HepG2 (cell line): ENCODE measurements around the gene SDCCAG8. TPM values are rescaled to one million over a fixed set of nuclear protein-coding genes. Genes with fewer than 3 reads are reported as not detected.

Experiments used
- ATAC-seq: fragments of 200-7000 bp; cut with Tn5 transposase; 3 replicates; pipeline ENCODE4 v1.9.1; 2020; ENCODE audit warnings: mild to moderate bottlenecking, moderate library complexity
- BruUV-seq: library from RNA; stranded (reverse); fragments of 400-500 nt; replicated peaks from 2 replicates; lab custom pipeline; 2021; lab: Mats Ljungman, UMichigan
- CTCF ChIA-PET: fragments of 300-600 bp; formaldehyde crosslinking; extraction: SDS; loops from one replicate; lab custom pipeline; 2021; ENCODE audit warnings: low total read pairs, inconsistent platforms, low intra/inter-chr PET ratio; lab: Yijun Ruan, JAX
- POLR2A ChIA-PET: fragments of 350-600 bp; sonication (Branson Sonifier 250); formaldehyde crosslinking; loops from one replicate; lab custom pipeline; 2020; ENCODE audit warnings: antibody characterized with exemption, inconsistent platforms; lab: Yijun Ruan, JAX
- DNase-seq: peaks from one replicate; pipeline ENCODE4 v3.0.0-alpha.2; 2015; ENCODE audit warnings: low spot score
- FAIRE-seq: peaks from 3 replicates; lab custom pipeline; 2011; peaks lifted over from hg19 to GRCh38; lab: Jason Lieb, UNC
- H2AFZ ChIP-seq: one replicate; pipeline ENCODE4 v1.6.1; 2011; ENCODE audit warnings: low read length, inconsistent platforms
- H3K27ac ChIP-seq: fragments of 300-600 bp; 3 replicates; pipeline ENCODE4 v1.8.0; 2011; ENCODE audit warnings: mixed run types, mild to moderate bottlenecking, mixed read lengths, low read length, inconsistent platforms; ENCODE audit not compliant: insufficient read depth; ENCODE audit errors: extremely low read length
- H3K27me3 ChIP-seq, 2 experiments: fragments of 200-600 bp in 1 of 2; 2 replicates in 1 of 2; 3 replicates in 1 of 2; pipeline versions ENCODE4 v1.6.0 to v1.8.0; 2011; ENCODE audit warnings: low read length in 2 of 2, mild to moderate bottlenecking in 2 of 2, moderate library complexity in 2 of 2, inconsistent platforms in 1 of 2; ENCODE audit not compliant: insufficient read depth in 2 of 2, control insufficient read depth in 1 of 2
- H3K36me3 ChIP-seq, 2 experiments: fragments of 200-600 bp in 1 of 2; replicated peaks in 1 of 2; 2 replicates in 1 of 2; 3 replicates in 1 of 2; pipeline versions ENCODE4 v1.5.1 to v1.8.0; 2011; ENCODE audit warnings: low read length in 2 of 2, inconsistent platforms in 1 of 2; ENCODE audit not compliant: insufficient read depth in 2 of 2, control insufficient read depth in 1 of 2
- H3K4me1 ChIP-seq: 2 replicates; pipeline ENCODE4 v1.5.1; 2012; ENCODE audit warnings: low read length, inconsistent platforms; ENCODE audit not compliant: insufficient read depth
- H3K4me2 ChIP-seq: 2 replicates; pipeline ENCODE4 v1.6.0; 2011; ENCODE audit warnings: low read depth, low read length, inconsistent platforms
- H3K4me3 ChIP-seq, 3 experiments: fragments of 200-600 bp in 1 of 3; sonication (generic), shearing (Covaris generic) in 1 of 3; replicated peaks in 1 of 3; 2 replicates each; pipeline ENCODE4 v1.5.1; 2011 to 2016; ENCODE audit warnings: low read length in 3 of 3, inconsistent platforms in 2 of 3, low read depth in 2 of 3, mild to moderate bottlenecking in 2 of 3, control low read depth in 1 of 3, mixed read lengths in 1 of 3; ENCODE audit not compliant: insufficient read depth in 1 of 3
- H3K79me2 ChIP-seq: one replicate; pipeline ENCODE4 v1.6.1; 2011; ENCODE audit warnings: low read length, inconsistent platforms; ENCODE audit not compliant: insufficient read depth
- H3K9ac ChIP-seq: 2 replicates; pipeline ENCODE4 v1.6.0; 2011; ENCODE audit warnings: mild to moderate bottlenecking, low read depth, low read length, inconsistent platforms; ENCODE audit not compliant: insufficient read depth
- H3K9me3 ChIP-seq: 2 replicates; pipeline ENCODE4 v1.5.1; 2012; ENCODE audit warnings: mild to moderate bottlenecking, low read length
- H4K20me1 ChIP-seq: 2 replicates; pipeline ENCODE4 v1.6.0; 2011; ENCODE audit warnings: inconsistent platforms, mild to moderate bottlenecking, low read length, moderate library complexity; ENCODE audit not compliant: insufficient read depth
- AKAP8 ChIP-seq: sonication (generic); formaldehyde crosslinking; IDR thresholded peaks from 2 replicates; pipeline ENCODE4 v1.5.1; 2020; ENCODE audit warnings: mild to moderate bottlenecking, missing genetic modification reagents
- ATF6 ChIP-seq: sonication (generic); formaldehyde crosslinking; conservative IDR thresholded peaks from 2 replicates; pipeline ENCODE4 v1.4.0; 2020; ENCODE audit warnings: missing genetic modification reagents
- GATA4 ChIP-seq: sonication (generic); IDR thresholded peaks from 2 replicates; pipeline ENCODE4 v1.6.1; 2016; ENCODE audit warnings: antibody characterized with exemption, low read depth, borderline replicate concordance
- NR2F2 ChIP-seq: IDR thresholded peaks from 2 replicates; pipeline ENCODE4 v1.6.1; 2012; ENCODE audit warnings: low read depth, inconsistent platforms, borderline replicate concordance
- REPIN1 ChIP-seq: sonication (generic); formaldehyde crosslinking; IDR thresholded peaks from 2 replicates; pipeline ENCODE4 v1.8.0; 2022; ENCODE audit warnings: missing genetic modification reagents, low read depth, mild to moderate bottlenecking, borderline replicate concordance
- SIN3B ChIP-seq: fragments of 150-350 bp; IDR thresholded peaks from 2 replicates; pipeline ENCODE4 v1.6.1; 2014; ENCODE audit warnings: low read length
- SRF ChIP-seq: IDR thresholded peaks from 2 replicates; pipeline ENCODE4 v1.6.1; 2011; ENCODE audit warnings: mild to moderate bottlenecking, low read depth, low read length, moderate library complexity
- TEAD3 ChIP-seq: optimal IDR thresholded peaks from 2 replicates; pipeline ENCODE3; 2016; ENCODE audit warnings: borderline replicate concordance
- YEATS4 ChIP-seq: sonication (generic); formaldehyde crosslinking; IDR thresholded peaks from 2 replicates; pipeline ENCODE4 v1.4.0; 2020; ENCODE audit warnings: missing genetic modification reagents, borderline replicate concordance
- ZFYVE20 ChIP-seq: sonication (generic); formaldehyde crosslinking; IDR thresholded peaks from 2 replicates; pipeline ENCODE4 v1.8.0; 2023; ENCODE audit warnings: low read depth, mild to moderate bottlenecking, moderate library complexity, missing genetic modification reagents, borderline replicate concordance
- ZHX2 ChIP-seq, 2 experiments: sonication (generic) in 1 of 2; formaldehyde crosslinking in 1 of 2; IDR thresholded peaks; 2 replicates each; pipeline versions ENCODE4 v1.6.1 to v1.9.0; 2014 to 2022; ENCODE audit warnings: antibody characterized with exemption in 1 of 2, borderline replicate concordance in 1 of 2, inconsistent platforms in 1 of 2, low read depth in 1 of 2, missing genetic modification reagents in 1 of 2
- ZNF251 ChIP-seq: sonication (generic); formaldehyde crosslinking; IDR thresholded peaks from 2 replicates; pipeline ENCODE4 v1.9.0; 2021; ENCODE audit warnings: mild to moderate bottlenecking, missing genetic modification reagents
- WGBS: methylation state at CpG from one replicate; pipeline ENCODE4 v1.1.6; 2017; ENCODE audit warnings: low lambda C conversion rate; 5-methylcytosine and 5-hydroxymethylcytosine counted together
- in situ Hi-C: cut with HindIII; loops from 2 replicates; pipeline ENCODE4 v1.10.0; 2017; ENCODE audit warnings: low pct_unique_long_range_greater_than_20kb; ENCODE audit not compliant: extremely low pct_ligation_motif_present
- intact Hi-C: fragments of 100-400 bp; cut with micrococcal nuclease; formaldehyde crosslinking; loops from one replicate; pipeline ENCODE4 v1.10.0; 2022; ENCODE audit not compliant: unreplicated experiment
- polyA plus RNA-seq, 8 experiments: library from polyadenylated mRNA; depleted of rRNA in 3 of 8; stranded (reverse) in 7 of 8; unstranded in 1 of 8; fragments of >200 nt; fragmentation: Illumina TruSeq in 4 of 8; extraction: Trizol in 4 of 8; gene quantifications; 2 replicates each; pipeline versions ENCODE4 v1.2.1 to v1.2.3, GENCODE V29; 2011 to 2016; ENCODE audit warnings: low read depth in 4 of 8, missing spikeins in 1 of 8, mixed read lengths in 1 of 8; ENCODE audit not compliant: insufficient read depth in 1 of 8
- total RNA-seq, 5 experiments: library from RNA; depleted of rRNA; stranded (reverse); fragments of >200 nt; fragmentation: Illumina TruSeq; extraction: Trizol; gene quantifications; 2 replicates each; pipeline ENCODE4 v1.2.3, GENCODE V29; 2016; ENCODE audit warnings: low read depth in 1 of 5
- TF ChIP-seq, protein P1 (sequence below): fragments of 450-650 bp; IDR thresholded peaks from 2 replicates; pipeline ENCODE4 v1.6.1; 2016

The SDCCAG8 gene
- total and polyA plus RNA-seq, 2 of the 13 experiments (the other 11 are each of a cell fraction or from before 2014, with no cell fraction given) = 9.5 to 13.4 TPM

DNA sequence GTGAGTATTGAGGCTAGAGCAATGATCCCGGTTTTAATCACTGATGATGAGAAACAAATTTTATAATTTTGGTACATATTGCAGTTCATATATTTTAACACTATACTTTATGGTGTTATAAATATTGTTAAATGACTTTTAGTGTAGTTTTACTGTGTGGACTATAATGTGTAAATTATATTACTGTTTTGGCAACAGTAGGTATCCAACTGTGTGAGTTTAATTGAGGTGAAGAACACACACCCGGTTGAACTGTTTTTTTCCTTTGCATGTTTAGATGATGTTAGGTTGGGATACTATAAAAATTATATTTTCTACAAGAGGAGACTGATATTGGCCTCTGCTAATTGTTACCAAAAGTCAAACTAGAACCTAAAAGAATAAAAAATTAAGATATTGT lies 166.5 kb downstream of the SDCCAG8 start (continued):
- TF ChIP-seq SIN3B = no peak
- no peak for TF ChIP-seq TEAD3
- TF ChIP-seq ZNF251 (CRISPR knock-in tag) = no peak
- TF ChIP-seq AKAP8 (CRISPR knock-in tag) = no peak
- no peak for TF ChIP-seq SRF
- no peak for TF ChIP-seq GATA4

- no peak for ATAC-seq
- no peaks in the 10 kb centered on the region for H3K9me3 ChIP-seq
- DNase-seq = no peak
- WGBS = 93% methylated on average over 3 of the region's 3 CpGs
- H2AFZ ChIP-seq = no peak overlapping the region
- in situ Hi-C loops = no loop called here
- intact Hi-C loops = no loop called here
- H3K36me3 ChIP-seq = no peaks in the 10 kb centered on the region
- ChIA-PET POLR2A (no interaction called here), CTCF (no interaction called here)
- H3K27ac ChIP-seq = no peak overlapping the region
- no peak overlapping the region for H3K4me3 ChIP-seq
- H3K27me3 ChIP-seq = no peaks in the 10 kb centered on the region; a peak in 1 of 5 replicates
- H3K79me2 ChIP-seq = no peaks in the 10 kb centered on the region
- no peak overlapping the region for H3K4me2 ChIP-seq
- no peak for FAIRE-seq
- no peak overlapping the region for H3K9ac ChIP-seq
- H3K4me1 ChIP-seq = no peaks in the 10 kb centered on the region
- BruUV-seq = no TSS peak
- H4K20me1 ChIP-seq = no peaks in the 10 kb centered on the region
- TF ChIP-seq, protein P1, sequence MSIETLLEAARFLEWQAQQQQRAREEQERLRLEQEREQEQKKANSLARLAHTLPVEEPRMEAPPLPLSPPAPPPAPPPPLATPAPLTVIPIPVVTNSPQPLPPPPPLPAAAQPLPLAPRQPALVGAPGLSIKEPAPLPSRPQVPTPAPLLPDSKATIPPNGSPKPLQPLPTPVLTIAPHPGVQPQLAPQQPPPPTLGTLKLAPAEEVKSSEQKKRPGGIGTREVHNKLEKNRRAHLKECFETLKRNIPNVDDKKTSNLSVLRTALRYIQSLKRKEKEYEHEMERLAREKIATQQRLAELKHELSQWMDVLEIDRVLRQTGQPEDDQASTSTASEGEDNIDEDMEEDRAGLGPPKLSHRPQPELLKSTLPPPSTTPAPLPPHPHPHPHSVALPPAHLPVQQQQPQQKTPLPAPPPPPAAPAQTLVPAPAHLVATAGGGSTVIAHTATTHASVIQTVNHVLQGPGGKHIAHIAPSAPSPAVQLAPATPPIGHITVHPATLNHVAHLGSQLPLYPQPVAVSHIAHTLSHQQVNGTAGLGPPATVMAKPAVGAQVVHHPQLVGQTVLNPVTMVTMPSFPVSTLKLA = no peak
- TF ChIP-seq YEATS4 (CRISPR knock-in tag) (no peak), ATF6 (CRISPR knock-in tag) (no peak), ZHX2 (IDR thresholded peaks at IDR 0.05; ENCODE audit: low read depth) (no peak), ZHX2 (CRISPR knock-in tag; IDR thresholded peaks at IDR 0.05; ENCODE audit: borderline replicate concordance) (no peak), NR2F2 (no peak), REPIN1 (no peak), ZFYVE20 (CRISPR knock-in tag) (no peak)
Observed at GRCh38 chr1:243428084-243428483, 172.2 kb downstream of the SDCCAG8 start.
